ENCODE results near the gene SIK1. TPM values are rescaled to one million over a fixed set of nuclear protein-coding genes. Genes with fewer than 3 reads are reported as not detected.

SIK1 gene
- total and polyA plus RNA-seq, 2 donors (not counting 3 experiments of a cell fraction or from before 2014, with no cell fraction given), result 0.59 to 3.3 TPM

GRCh38 chr21:43365611-43366426 is 61.1 kb downstream of the SIK1 start:
- ChIA-PET POLR2A (no interaction called here), CTCF (no interaction called here)
- Histone ChIP-seq H2AFZ (ENCODE audit: low read depth, low read length) (no peak overlapping the region), H3K9ac (replicated peaks; ENCODE audit: extremely low read depth, insufficient read depth, low read length) (no peak overlapping the region), H3K4me2 (ENCODE audit: insufficient read depth, low read length) (no peak overlapping the region), H4K20me1 (replicated peaks; ENCODE audit: control insufficient read depth, extremely low read depth, insufficient read depth, low read length) (no peaks in the 10 kb centered on the region), H3K9me1 (replicated peaks; ENCODE audit: control insufficient read depth, extremely low read depth, insufficient read depth, low read length) (no peaks in the 10 kb centered on the region), H3K4me3 (replicated peaks in 1 of 3; ENCODE audit: insufficient read depth in 1 of 3, low read depth in 1 of 3, low read length in 3 of 3) (no peak overlapping the region), H3K27me3 (ENCODE audit: control insufficient read depth in 2 of 2, insufficient read depth in 2 of 2, low read length in 2 of 2) (peaks cover 0 to 1% of the 10 kb centered on the region in 2 experiments), H3K9me3 (replicated peaks; ENCODE audit: control insufficient read depth, insufficient read depth, low read length) (no peaks in the 10 kb centered on the region), H3K4me1 (ENCODE audit: control insufficient read depth, extremely low read depth, insufficient read depth, low read length) (peaks cover 8% of the 10 kb centered on the region), H3K36me3 (ENCODE audit: control insufficient read depth in 2 of 2, extremely low read depth in 1 of 2, insufficient read depth in 2 of 2, low read length in 2 of 2) (no peaks in the 10 kb centered on the region), H3K79me2 (ENCODE audit: control insufficient read depth, insufficient read depth, low read length) (no peaks in the 10 kb centered on the region), H3K27ac (ENCODE audit: insufficient read depth, low read depth, low read length) (no peak overlapping the region)
- no TSS peak for BruUV-seq (replicated peaks)
- dilution Hi-C loops (cut with MboI; ENCODE audit: extremely low pct_ligation_motif_present, low sequenced_read_pairs), result no loop called here
- no peak for FAIRE-seq
- intact Hi-C loops (cut with micrococcal nuclease), result no loop called here
- no peak for TF ChIP-seq FOS (IDR thresholded peaks at IDR 0.05; ENCODE audit: borderline replicate concordance, insufficient read depth, low read length)
- no peak for DNase-seq (ENCODE audit: low read depth, low spot score)

GRCh38 chr21:43364851-43365424 is 62.0 kb downstream of the SIK1 start:
- H3K9me3 ChIP-seq (replicated peaks; ENCODE audit: control insufficient read depth, insufficient read depth, low read length), result no peaks in the 10 kb centered on the region
- H3K27me3 ChIP-seq (ENCODE audit: control insufficient read depth in 2 of 2, insufficient read depth in 2 of 2, low read length in 2 of 2), result no peaks in the 10 kb centered on the region
- CTCF ChIA-PET, result no interaction called here
- intact Hi-C loops (cut with micrococcal nuclease), result no loop called here
- peaks cover 8% of the 10 kb centered on the region for H3K4me1 ChIP-seq (ENCODE audit: control insufficient read depth, extremely low read depth, insufficient read depth, low read length)
- no peaks in the 10 kb centered on the region for H3K79me2 ChIP-seq (ENCODE audit: control insufficient read depth, insufficient read depth, low read length)
- no peak overlapping the region for H2AFZ ChIP-seq (ENCODE audit: low read depth, low read length)
- TF ChIP-seq MYC (IDR thresholded peaks at IDR 0.05; ENCODE audit: low read depth, low read length) (no peak), POLR2AphosphoS5 (IDR thresholded peaks at IDR 0.05; ENCODE audit: insufficient read depth, low read depth, low read length) (no peak), EZH2 (IDR thresholded peaks at IDR 0.05; ENCODE audit: borderline replicate concordance, low read depth, low read length, severe bottlenecking) (no peak), GATA2 (IDR thresholded peaks at IDR 0.05; ENCODE audit: insufficient read depth, insufficient read length, low read depth, low read length) (no peak), MAX (IDR thresholded peaks at IDR 0.05; ENCODE audit: insufficient read depth, insufficient read length) (no peak), FOS (IDR thresholded peaks at IDR 0.05; ENCODE audit: borderline replicate concordance, insufficient read depth, low read length) (no peak), JUN (IDR thresholded peaks at IDR 0.05; ENCODE audit: borderline replicate concordance, insufficient read depth, insufficient read length, low read depth) (no peak), CTCF (IDR thresholded peaks at IDR 0.05; ENCODE audit: extremely low read depth in 1 of 2, insufficient read depth in 1 of 2, low read depth in 1 of 2, low read length in 2 of 2) (no peak), POLR2A (IDR thresholded peaks at IDR 0.05; ENCODE audit: low read depth, low read length) (no peak)
- FAIRE-seq, result no peak
- no peak overlapping the region for H3K27ac ChIP-seq (ENCODE audit: insufficient read depth, low read depth, low read length)
- H4K20me1 ChIP-seq (replicated peaks; ENCODE audit: control insufficient read depth, extremely low read depth, insufficient read depth, low read length), result no peaks in the 10 kb centered on the region
- H3K4me2 ChIP-seq (ENCODE audit: insufficient read depth, low read length), result no peak overlapping the region
- POLR2A ChIA-PET, result no interaction called here
- no peak overlapping the region for H3K9ac ChIP-seq (replicated peaks; ENCODE audit: extremely low read depth, insufficient read depth, low read length)
- H3K36me3 ChIP-seq (ENCODE audit: control insufficient read depth in 2 of 2, extremely low read depth in 1 of 2, insufficient read depth in 2 of 2, low read length in 2 of 2), result no peaks in the 10 kb centered on the region
- no peak overlapping the region for H3K4me3 ChIP-seq (replicated peaks in 1 of 3; ENCODE audit: insufficient read depth in 1 of 3, low read depth in 1 of 3, low read length in 3 of 3)
- DNase-seq (ENCODE audit: low read depth, low spot score), result no peak
- dilution Hi-C loops (cut with MboI; ENCODE audit: extremely low pct_ligation_motif_present, low sequenced_read_pairs), result no loop called here
- H3K9me1 ChIP-seq (replicated peaks; ENCODE audit: control insufficient read depth, extremely low read depth, insufficient read depth, low read length), result no peaks in the 10 kb centered on the region
- no TSS peak for BruUV-seq (replicated peaks)

All from endothelial cell of umbilical vein (primary cell).